ENCODE data around the gene ZFYVE16.

- TF ChIP-seq CTCF (conservative IDR thresholded peaks at IDR 0.05) (no peak), ZFX (IDR thresholded peaks at IDR 0.05) (no peak)
Measured at GRCh38 chr5:80495891-80496290, 88.0 kb downstream of the ZFYVE16 start.

Measured in C4-2B (cell line).